SW480 (cell line): Measurements from ENCODE around the gene MYCN.
"Not testable (repeated sequence)": the region's sequence is repeated elsewhere in the genome, so short reads cannot be mapped to it uniquely, and the experiment has no call there.

ENCODE experiments used
- DNase-seq: peaks from one replicate; pipeline ENCODE4 v3.0.0-alpha.2; 2016; ENCODE audit warnings: low spot score

MYCN gene

DNA sequence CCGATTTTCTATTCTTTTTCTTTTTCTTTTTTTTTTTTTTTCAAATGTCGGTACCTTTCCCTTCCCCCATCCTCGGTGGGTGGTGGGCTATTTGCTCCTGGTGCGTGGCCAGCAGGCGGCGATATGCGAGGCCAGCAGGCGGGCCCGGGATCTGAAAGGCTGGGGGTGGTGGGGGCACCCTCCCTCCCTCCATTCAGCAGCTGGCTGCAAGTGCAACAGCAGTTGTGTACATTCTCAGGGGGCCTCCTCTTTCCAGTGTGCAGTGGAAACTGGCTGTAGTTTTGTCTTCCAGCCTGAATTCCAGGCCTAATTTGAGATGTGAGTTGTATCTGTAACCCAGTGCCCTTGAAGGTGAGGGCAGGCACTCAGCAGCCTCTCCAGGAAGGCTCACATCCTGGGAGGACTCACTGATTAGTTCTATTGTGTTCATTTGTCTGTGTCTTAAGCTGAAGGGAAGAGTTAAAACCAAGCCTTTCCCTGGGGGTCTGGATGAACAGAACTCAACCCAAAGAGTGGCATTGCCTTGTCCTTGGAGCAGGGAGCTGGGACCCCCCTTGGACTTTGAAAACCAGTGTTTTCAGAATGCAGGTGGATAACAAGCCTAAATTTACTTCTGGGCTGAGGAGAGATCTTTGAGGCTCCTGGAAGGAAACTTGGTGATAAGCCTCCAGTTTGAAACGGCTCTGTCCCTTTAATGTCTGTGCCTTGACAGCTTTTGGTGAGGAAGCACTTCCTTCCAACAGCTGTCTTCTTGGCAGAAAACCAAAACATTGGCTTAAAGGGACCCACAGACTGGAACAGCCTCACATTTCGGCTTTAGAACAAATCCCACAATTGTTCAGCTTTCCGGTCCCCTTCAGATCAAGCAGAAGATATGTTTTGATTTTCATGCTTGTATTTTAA lies 3.3 kb downstream of the MYCN start:
- DNase-seq: no peak

DNA sequence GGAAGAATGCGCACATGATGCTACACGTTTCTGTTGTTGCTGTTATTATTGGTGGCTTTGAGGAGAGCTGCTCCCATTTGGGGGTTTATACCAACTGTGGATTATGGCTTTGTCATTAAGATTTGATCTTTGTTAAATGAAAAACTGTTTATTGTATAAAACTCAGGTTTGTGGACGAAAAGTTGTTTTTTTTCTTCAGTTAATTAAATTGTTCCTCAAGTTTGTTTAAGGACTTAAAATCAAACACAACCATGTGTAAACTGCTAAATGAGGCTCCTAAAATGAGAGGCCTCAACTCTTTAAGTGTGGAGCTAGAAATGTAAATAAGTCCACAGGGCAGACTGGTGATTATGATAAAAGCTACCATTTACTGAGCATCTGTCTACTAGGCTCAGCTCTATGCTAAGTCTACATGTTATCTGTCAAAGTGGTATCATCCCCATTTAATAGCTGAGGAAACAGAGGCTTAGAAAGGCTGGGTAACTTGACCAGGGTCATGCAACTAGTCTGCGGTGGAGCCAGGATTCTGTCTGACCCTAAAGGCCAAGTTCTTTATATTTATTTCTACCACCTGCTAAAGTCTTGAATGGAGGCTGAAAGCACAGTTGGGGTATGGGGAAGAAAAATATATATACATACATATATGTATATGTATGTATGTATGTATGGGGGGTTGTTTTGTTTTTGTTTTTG lies 4.1 kb downstream of the MYCN start:
- no peak for DNase-seq

DNA sequence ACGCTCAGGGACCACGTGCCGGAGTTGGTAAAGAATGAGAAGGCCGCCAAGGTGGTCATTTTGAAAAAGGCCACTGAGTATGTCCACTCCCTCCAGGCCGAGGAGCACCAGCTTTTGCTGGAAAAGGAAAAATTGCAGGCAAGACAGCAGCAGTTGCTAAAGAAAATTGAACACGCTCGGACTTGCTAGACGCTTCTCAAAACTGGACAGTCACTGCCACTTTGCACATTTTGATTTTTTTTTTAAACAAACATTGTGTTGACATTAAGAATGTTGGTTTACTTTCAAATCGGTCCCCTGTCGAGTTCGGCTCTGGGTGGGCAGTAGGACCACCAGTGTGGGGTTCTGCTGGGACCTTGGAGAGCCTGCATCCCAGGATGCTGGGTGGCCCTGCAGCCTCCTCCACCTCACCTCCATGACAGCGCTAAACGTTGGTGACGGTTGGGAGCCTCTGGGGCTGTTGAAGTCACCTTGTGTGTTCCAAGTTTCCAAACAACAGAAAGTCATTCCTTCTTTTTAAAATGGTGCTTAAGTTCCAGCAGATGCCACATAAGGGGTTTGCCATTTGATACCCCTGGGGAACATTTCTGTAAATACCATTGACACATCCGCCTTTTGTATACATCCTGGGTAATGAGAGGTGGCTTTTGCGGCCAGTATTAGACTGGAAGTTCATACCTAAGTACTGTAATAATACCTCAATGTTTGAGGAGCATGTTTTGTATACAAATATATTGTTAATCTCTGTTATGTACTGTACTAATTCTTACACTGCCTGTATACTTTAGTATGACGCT lies 5.8 kb downstream of the MYCN start:
- no peak for DNase-seq

DNA sequence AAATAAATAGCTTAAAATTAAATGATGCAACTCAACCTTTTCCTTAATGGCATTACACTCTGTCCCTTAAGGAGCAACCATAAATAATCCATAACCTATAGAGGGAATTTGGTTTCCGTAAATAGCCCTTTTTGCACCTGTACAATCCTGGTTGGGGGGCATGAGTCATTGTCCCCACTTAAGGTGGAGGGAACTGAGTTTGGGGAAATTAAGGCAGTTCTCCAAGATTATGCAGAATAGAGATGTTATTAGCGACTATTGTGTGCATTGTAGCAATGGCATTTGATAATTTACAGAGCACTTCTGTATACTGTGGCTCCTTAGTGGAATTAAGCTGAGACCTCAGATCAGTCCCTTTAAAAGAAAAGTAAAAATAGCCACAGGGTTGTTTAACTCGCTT lies 6.6 kb downstream of the MYCN start:
- no peak for DNase-seq

DNA sequence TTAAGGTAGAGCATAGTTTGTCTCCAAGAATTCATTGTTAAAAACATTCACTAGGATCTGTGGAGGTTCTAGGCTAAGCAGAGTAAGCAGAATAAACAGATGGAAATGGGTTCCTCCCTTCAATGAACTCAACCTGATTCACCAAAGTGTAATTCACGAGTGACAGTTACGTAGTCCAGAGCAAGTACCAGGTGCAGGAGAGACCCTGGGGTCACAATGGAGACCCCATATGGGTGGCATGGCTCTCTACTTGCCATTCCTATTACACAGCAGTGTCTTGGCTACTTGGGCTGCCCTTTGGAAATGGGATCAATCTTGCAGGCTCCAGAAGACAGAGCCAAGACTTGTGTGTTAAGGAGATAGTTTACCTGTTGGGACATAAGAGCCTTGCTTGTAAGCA lies 7.1 kb downstream of the MYCN start:
- no peak for DNase-seq

DNA sequence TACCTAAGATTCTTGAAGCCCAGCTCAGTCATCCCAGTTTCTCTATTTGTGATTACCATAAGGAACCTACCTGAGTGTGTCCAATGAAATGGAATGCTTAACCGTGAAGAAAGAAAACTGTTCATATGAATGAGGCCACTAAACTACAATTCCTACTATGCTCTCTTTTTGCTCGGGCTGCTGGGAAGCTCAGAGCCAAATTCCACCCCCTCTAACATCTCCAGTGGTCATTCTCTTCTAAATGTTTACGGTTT lies 8.3 kb downstream of the MYCN start:
- no peak for DNase-seq

- no peak for DNase-seq
Measured at GRCh38 chr2:15949126-15949525, 8.8 kb downstream of the MYCN start.

DNA sequence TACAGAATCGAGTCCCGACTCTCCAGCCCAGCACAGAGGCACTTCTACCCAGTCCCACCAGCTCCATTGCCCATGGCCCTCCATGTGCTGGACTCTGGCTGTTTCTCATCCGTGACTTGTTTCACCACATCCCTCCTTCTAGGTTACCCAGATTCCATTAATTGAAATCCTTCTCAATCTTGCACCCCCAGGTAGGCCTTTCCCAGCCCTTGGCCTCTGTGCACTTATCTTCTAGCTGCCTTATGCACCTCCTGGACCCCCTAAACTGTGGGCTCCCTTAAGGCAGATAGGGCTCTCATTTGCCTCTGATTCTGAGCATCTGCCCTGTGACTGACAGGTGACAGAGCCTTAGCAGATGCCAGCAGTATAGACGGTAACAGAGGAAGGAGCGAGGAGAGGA lies 9.2 kb downstream of the MYCN start:
- DNase-seq: no peak

- no peak for DNase-seq
Measured at GRCh38 chr2:15950088-15950952, 10.0 kb downstream of the MYCN start.

DNA sequence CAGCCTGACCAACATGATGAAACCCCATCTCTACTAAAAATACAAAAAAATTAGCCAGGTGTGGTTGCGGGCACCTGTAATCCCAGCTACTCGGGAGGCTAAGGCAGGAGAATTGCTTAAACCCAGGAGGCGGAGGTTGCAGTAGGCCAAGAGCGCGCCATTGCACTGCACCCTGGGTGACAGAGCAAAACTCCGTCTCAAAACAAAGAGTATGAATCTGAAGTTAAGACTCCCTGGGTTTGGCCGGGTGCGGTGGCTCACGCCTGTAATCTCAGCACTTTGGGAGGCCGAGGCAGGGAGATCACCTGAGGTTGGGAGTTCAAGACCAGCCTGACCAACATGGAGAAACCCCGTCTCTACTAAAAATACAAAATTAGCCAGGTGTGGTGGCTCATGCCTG lies 11.6 kb downstream of the MYCN start:
- DNase-seq: not testable (repeated sequence)

- DNase-seq: no peak
Measured at GRCh38 chr2:15952451-15953146, 12.2 kb downstream of the MYCN start.

DNA sequence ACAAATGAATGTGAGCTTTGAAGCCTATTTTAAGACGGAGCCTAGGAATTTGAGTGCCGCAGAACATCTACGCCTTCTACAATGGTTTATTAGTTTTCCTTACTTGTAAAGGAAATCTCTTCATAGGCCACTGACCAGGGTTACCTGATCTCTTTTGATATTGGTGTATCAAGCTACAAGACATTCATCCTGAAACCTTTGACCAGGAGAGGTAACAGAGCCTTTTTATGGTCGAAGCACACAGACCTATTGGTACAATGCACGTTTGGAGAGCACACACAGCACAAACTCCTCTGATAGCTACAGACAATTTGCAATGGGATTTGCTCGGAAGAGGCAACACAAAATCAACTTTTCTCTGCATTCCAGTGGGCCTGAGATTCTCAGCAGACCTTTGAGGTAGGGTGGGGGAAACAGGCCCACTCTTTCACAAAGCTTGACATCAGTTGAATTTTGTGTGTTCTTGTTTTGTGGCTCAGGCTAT lies 12.8 kb downstream of the MYCN start:
- no peak for DNase-seq

DNA sequence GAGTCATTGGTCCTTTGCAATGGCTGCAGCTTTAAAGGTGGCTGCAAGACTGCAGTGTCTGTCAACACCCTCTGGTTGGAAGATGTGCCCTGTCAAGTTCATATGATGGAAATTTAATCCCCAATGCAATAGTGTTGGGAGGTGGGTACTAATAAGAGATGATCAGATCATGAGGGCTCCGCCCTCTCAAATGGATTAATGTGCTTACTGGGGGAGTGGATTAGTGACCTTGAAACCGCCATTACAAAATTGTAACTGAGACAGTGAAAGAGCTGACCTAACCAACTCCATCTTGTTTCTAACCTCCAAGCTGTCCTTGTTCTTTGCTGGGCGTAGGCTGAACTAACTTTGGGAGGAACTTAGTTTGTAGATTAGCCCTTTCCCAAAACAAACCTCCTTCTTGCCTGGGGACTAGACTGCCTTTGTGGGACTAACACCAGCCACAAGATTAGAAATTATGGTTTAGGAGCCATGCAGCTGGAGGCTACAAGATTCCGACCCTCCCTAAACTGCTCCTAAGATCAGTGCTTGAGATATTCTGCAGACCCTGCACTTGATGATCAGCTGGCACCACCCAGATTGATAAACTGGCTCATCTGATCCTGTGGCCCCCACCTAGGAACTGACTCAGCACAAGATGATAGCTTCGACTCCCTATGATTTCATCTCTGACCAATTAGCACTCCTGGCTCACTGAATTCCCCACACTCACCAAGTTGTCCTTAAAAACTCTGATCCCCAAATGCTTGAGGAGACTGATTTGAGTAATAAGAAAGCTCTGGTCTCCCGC lies 13.7 kb downstream of the MYCN start:
- DNase-seq: no peak

GRCh38 chr2:15954761-15955160 lies 14.4 kb downstream of the MYCN start:
- DNase-seq: no peak

GRCh38 chr2:15955232-15955988 lies 15.1 kb downstream of the MYCN start:
- no peak for DNase-seq

- no peak for DNase-seq
Measured at GRCh38 chr2:15956230-15956629, 15.9 kb downstream of the MYCN start.

DNA sequence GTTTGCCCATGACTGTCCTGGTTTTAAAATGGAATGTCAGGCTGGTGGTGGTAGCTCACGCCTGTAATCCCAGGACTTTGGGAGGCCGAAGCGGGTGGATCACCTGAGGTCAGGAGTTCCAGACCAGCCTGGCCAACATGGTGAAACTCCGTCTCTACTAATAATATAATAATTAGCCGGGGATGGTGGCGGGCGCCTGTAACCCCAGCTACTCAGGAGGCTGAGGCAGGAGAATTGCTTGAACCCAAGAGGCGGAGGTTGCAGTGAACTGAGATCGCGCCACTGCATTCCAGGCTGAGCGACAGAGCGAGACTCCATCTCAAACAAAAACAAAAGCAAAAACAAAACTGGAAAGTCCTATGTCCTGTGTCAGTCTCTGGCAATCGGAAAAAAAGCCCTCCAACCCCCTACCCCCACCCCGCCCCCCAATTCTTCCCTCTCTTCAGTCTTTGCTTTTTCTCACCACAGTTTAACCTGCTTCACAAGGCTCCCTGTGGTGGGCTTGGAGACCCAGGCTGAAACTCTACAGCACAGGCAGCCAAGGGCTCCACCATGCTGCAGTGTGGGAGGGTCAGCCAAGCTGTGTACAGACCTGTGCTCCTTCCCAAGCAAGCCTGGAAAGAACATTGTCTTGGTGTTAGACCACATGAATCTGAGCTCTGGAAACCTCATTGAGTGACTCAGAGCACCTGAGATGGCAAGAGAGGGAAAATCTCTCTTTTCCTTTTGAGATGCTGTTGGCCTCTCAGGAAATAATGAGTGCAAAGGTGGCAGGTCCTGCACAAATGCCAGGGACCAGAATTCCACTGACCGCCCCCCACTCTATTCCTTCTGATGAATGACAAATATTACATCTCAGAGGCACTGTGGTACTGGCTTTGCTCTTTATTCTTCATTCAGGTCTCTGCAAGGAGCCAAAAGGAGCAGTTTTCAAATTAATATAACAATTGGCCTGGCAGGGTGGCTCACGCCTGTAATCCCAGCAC lies 16.7 kb downstream of the MYCN start:
- DNase-seq: no peak
